ENCODE results near the gene YIF1B. TPM values are rescaled to one million over a fixed set of nuclear protein-coding genes. Genes with fewer than 3 reads are reported as not detected.
A peak's percentile ranks its signal among the peaks of the same experiment; 100 is the strongest.

Gene YIF1B
- total RNA-seq, 1 experiment from 2014 or later: 73.2 TPM

DNA sequence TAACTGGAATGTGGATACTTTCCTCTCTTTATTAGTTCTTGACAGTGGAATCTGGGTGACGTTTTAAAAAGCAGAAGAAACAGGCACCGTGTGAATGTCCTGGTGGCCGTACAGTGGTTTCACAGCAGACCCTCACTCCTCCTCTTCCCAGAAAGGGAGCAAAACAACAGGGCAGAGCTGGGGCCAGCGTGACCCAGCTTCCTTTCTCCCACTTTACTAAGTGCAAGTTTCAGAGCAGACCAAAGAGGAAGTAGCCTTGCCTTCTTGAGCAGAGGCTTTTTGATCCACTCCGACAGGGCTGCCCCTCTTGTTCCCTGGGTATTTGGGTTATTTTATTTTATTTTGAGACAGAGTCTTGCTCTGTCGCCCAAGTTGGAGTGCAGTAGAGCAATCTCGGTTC lies 31.3 kb downstream of the YIF1B start:
- H3K23ac ChIP-seq (ENCODE audit: insufficient read length, low read depth, low read length): no peak overlapping the region
- TF ChIP-seq, protein P1, sequence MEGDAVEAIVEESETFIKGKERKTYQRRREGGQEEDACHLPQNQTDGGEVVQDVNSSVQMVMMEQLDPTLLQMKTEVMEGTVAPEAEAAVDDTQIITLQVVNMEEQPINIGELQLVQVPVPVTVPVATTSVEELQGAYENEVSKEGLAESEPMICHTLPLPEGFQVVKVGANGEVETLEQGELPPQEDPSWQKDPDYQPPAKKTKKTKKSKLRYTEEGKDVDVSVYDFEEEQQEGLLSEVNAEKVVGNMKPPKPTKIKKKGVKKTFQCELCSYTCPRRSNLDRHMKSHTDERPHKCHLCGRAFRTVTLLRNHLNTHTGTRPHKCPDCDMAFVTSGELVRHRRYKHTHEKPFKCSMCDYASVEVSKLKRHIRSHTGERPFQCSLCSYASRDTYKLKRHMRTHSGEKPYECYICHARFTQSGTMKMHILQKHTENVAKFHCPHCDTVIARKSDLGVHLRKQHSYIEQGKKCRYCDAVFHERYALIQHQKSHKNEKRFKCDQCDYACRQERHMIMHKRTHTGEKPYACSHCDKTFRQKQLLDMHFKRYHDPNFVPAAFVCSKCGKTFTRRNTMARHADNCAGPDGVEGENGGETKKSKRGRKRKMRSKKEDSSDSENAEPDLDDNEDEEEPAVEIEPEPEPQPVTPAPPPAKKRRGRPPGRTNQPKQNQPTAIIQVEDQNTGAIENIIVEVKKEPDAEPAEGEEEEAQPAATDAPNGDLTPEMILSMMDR (conservative IDR thresholded peaks at IDR 0.05): no peak
- Mint-ChIP-seq H3K4me1 (peaks cover 0 to 5% of the 10 kb centered on the region in 2 experiments; a peak in 1 of 4 replicates), H3K27me3 (ENCODE audit: low read depth) (no peaks in the 10 kb centered on the region), H3K36me3 (ENCODE audit: insufficient read depth in 1 of 3, low read depth in 3 of 3) (peaks cover 19 to 64% (median 57%) of the 10 kb centered on the region in 3 experiments; a peak in 6 of 7 replicates), H3K9me3 (no peaks in the 10 kb centered on the region), H3K27ac (peak overlapping the region in 1 of 3 experiments; percentile 61; a peak in 2 of 7 replicates), H3K4me3 (no peak overlapping the region)
- no peak overlapping the region for H3K4ac ChIP-seq (ENCODE audit: low read depth, low read length)
- H3K79me2 ChIP-seq (ENCODE audit: insufficient read depth, low read length): peaks cover 6% of the 10 kb centered on the region; the same call in 1 of the 2 replicates
- H3K27ac ChIP-seq (ENCODE audit: insufficient read length, low read depth, low read length): no peak overlapping the region
- no peaks in the 10 kb centered on the region for H3K23me2 ChIP-seq (ENCODE audit: insufficient read length, low read depth, low read length, poor library complexity, severe bottlenecking)
- H2AFZ ChIP-seq (ENCODE audit: low read length): no peak overlapping the region
- no peak overlapping the region for H3K56ac ChIP-seq (ENCODE audit: insufficient read length, low read depth, low read length)
- H4K91ac ChIP-seq (ENCODE audit: insufficient read length, low read depth, low read length): no peak overlapping the region
- no peak overlapping the region for H4K5ac ChIP-seq (ENCODE audit: insufficient read length, low read depth, low read length)
- no peak overlapping the region for H3K18ac ChIP-seq (ENCODE audit: insufficient read length, low read depth, low read length)
- H3K9me3 ChIP-seq (ENCODE audit: control insufficient read depth, low read depth, low read length): no peaks in the 10 kb centered on the region
- H3K4me1 ChIP-seq (ENCODE audit: insufficient read depth, low read length): no peaks in the 10 kb centered on the region
- peaks cover 3% of the 10 kb centered on the region for H3K79me1 ChIP-seq (ENCODE audit: insufficient read depth, low read depth, low read length, poor library complexity, severe bottlenecking)
- no peak overlapping the region for H2BK120ac ChIP-seq (ENCODE audit: low read depth, low read length, poor library complexity, severe bottlenecking)
- no peak overlapping the region for H2BK5ac ChIP-seq (ENCODE audit: insufficient read length, low read length)
- no peak overlapping the region for H4K8ac ChIP-seq (replicated peaks; ENCODE audit: insufficient read length, low read depth, low read length)
- no peak overlapping the region for H3K4me2 ChIP-seq (ENCODE audit: insufficient read depth, insufficient read length, low read length)
- H4K20me1 ChIP-seq (ENCODE audit: control insufficient read depth, insufficient read depth, insufficient read length): no peaks in the 10 kb centered on the region
- no peak overlapping the region for H3T11ph ChIP-seq (ENCODE audit: low read length)
- no peak overlapping the region for H2AK5ac ChIP-seq (ENCODE audit: insufficient read length, low read length)
- H2BK20ac ChIP-seq (ENCODE audit: low read depth, low read length, poor library complexity, severe bottlenecking): no peak overlapping the region
- no peak for DNase-seq
- no peak overlapping the region for H3K14ac ChIP-seq (ENCODE audit: insufficient read depth, low read length)
- no peak overlapping the region for H3K9ac ChIP-seq (ENCODE audit: extremely low read depth, insufficient read length, low read length)
- no peak overlapping the region for H2BK12ac ChIP-seq (ENCODE audit: insufficient read length, low read depth, low read length)
- H2BK15ac ChIP-seq (ENCODE audit: low read depth, low read length): no peak overlapping the region
- no CpG with 5 or more reads among the region's 7 CpGs for WGBS (ENCODE audit: extremely low coverage, insufficient read length, low lambda C conversion rate)
- H3K27me3 ChIP-seq (ENCODE audit: insufficient read depth, low read length): no peaks in the 10 kb centered on the region
